ENCODE results near the gene ZNF641. TPM values are rescaled to one million over a fixed set of nuclear protein-coding genes. Genes with fewer than 3 reads are reported as not detected.

Gene ZNF641
- total RNA-seq, 4 donors from 2014 or later = 17.5 to 35.5 (median 20.5) TPM

DNA sequence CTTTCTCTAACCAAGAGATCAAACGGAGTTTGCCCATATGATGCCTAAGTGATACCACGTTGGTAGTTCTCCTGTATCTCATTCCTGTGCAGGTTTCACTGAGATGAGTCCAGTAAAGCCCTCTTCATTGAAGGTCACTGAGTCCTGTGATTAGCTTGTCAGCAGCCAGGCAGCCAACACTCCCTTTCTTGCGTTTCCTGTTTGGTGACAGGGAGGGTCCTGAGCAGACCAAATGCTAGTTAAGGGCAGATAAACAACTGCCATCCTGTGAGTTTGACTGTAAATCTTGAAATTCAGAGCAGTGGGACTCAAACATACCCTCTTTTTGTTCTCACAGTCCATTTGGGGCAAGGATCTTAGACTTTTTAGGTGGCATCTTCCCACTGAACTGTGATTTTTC is 39.4 kb downstream of the ZNF641 start:
- TF ChIP-seq, protein P1, sequence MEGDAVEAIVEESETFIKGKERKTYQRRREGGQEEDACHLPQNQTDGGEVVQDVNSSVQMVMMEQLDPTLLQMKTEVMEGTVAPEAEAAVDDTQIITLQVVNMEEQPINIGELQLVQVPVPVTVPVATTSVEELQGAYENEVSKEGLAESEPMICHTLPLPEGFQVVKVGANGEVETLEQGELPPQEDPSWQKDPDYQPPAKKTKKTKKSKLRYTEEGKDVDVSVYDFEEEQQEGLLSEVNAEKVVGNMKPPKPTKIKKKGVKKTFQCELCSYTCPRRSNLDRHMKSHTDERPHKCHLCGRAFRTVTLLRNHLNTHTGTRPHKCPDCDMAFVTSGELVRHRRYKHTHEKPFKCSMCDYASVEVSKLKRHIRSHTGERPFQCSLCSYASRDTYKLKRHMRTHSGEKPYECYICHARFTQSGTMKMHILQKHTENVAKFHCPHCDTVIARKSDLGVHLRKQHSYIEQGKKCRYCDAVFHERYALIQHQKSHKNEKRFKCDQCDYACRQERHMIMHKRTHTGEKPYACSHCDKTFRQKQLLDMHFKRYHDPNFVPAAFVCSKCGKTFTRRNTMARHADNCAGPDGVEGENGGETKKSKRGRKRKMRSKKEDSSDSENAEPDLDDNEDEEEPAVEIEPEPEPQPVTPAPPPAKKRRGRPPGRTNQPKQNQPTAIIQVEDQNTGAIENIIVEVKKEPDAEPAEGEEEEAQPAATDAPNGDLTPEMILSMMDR (IDR thresholded peaks at IDR 0.05) = no peak
- DNase-seq (ENCODE audit: low spot score) = no peak
- ATAC-seq (ENCODE audit: low FRiP score) = no peak

DNA sequence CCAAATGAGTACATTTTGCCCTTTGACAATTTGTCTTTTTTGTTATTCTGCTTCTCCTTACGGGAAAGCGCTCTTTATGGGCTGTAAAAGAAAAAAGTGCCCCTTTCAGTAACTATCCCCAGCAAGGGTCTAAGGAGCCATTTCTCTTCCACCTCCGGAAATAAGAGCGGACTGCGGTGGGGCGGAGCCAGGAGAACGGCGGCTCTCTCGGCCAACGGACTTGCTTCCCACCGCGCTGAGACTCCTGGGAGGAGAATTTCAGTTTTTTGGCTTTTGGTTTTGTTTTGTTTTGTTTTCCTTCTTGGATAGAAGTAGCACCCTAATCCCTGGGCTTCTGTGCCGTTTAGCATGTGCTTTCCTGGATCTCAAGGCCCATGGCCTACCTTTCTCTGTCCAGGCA is 43.5 kb downstream of the ZNF641 start:
- no peak for ATAC-seq (ENCODE audit: low FRiP score)
- TF ChIP-seq, protein P1 (IDR thresholded peaks at IDR 0.05) = no peak
- DNase-seq (ENCODE audit: low spot score) = no peak

DNA sequence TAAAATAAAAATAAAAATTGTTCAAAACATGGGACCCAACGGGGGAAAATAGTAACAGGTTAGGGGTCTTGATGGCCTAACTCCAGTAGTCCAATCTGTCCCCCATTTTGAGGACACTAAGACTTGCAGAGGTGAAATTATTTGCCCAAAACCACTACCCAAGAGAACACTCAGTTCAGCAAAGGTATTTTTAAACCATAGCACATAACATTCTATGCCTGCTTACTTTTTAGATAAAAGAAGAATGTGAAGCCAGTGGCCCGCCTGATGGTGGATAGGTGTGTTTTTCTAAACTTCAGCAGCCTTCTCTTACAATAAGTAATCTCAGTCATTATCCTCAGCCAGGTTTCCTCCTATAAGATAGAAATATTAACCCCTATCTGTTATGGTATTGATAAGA is 45.5 kb downstream of the ZNF641 start:
- DNase-seq (ENCODE audit: low spot score) (no peak), ATAC-seq (ENCODE audit: low FRiP score) (no peak)
- TF ChIP-seq, protein P1 (IDR thresholded peaks at IDR 0.05) = no peak

DNA sequence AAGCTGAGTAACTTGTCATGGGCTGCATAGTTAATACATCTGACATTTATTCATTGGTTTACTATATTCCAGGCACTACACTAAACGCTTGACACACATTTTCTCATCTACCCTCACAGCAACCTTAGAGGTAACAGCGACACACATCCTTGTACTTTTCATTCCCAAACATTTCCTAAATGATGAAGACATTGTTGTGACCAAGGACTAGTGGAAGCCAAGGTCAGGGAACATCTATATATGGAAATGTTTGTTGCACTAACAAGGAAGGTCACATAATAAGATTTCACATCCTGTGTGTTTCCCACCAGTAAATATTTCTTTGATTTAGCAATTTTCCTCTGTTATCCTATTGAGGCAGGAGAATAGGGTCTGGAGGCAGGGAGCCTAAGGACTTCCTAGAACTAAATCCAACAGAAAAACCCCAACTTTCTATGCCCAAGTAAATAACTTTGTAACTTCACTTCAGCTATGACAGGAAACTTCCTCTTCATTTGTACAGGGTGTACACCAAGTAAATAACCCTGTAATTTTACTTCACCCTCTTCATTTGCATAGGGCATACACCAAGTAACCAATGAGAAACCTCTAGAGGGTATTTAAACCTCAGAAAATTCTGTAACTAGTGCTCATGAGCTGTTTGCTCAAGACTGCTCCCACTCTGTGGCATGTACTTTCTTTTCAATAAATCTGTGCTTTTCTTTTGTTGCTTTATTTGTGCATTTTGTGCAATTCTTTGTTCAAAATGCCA is 48.4 kb downstream of the ZNF641 start:
- DNase-seq (ENCODE audit: low spot score) (no peak), ATAC-seq (ENCODE audit: low FRiP score) (no peak)
- TF ChIP-seq, protein P1 (IDR thresholded peaks at IDR 0.05) = no peak

DNA sequence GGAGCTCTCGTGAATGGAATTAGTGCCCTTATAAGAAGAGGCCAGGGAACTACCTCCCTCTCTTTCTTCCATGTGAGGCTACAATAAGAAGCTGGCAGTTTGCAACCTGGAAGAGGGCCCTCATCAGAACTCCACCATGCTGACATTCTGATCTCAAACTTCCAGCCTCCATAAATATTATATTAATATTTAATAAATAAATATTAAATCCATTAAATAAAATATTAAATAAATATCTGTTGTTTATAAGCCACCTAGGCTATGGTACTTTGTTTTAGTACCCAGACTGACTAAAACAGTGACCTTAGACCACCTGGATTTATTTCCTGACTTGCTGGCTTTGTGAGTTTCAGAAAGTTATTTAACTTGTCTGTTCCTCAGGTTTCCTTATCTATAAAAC is 49.9 kb downstream of the ZNF641 start:
- DNase-seq (ENCODE audit: low spot score) (no peak), ATAC-seq (ENCODE audit: low FRiP score) (no peak)
- TF ChIP-seq, protein P1 (IDR thresholded peaks at IDR 0.05) = no peak

DNA sequence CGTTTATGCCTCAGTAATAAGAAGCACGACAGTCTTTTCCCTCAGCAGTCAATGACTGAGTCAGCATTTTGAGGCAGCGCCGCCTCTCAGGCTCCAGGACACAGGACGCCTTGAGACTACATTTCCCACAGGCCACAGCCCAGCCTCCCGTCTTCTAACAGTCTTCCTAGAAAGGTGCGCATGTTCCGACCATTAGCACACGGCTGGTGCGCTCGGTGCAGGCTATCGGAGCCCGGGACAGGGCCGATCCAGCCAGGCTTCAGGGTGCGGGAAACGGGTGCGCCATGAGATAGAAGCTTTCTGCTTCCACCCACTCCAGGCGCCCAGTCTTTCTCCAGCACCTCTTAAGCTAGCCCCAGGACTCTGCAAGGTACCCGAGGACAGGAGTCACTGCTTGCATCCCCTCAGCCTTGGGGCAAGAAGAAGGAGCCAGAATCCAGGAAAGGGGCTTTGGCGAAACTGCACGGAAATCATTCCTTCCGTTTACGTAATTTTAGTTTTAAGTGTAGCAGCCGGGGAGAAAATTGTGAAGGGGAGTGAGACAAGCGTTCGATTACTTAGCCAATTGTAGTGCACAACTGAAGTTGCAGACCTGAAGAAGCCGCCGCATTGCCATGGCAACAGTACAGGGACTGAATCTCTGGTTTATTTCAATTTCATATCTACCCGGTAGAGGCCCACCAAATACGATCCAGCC is 54.0 kb downstream of the ZNF641 start:
- TF ChIP-seq, protein P1 (IDR thresholded peaks at IDR 0.05) = no peak
- peak; percentile 41 for DNase-seq (ENCODE audit: low spot score)
- ATAC-seq (ENCODE audit: low FRiP score) = peak; percentile 98

DNA sequence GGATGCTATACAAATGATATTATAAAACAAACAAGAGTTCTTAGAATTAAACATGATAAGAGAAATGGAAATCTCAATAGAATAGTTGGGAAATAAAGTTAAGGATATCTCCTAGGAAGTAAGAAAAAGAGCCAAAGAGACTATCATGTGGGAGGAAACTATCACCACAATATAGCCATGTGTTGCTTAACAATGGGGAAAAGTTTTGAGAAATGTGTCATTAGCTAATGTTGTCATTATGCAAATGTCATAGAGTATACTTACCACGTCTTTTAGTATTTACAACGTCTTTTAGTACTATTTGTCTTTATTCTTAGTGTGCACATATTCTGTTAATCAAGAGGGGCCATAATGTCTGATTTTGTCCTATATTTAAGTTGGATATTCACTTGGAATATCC is 58.7 kb downstream of the ZNF641 start:
- TF ChIP-seq, protein P1 (IDR thresholded peaks at IDR 0.05) = no peak
- no peak for ATAC-seq (ENCODE audit: low FRiP score)

More for the DNA sequence above, 58.7 kb downstream of the ZNF641 start:
- no peak for DNase-seq (ENCODE audit: low spot score)
